HEK293T (cell line): ENCODE results near the gene DNAJC6.

Source experiments
- ARNT ChIP-seq: fragments of 450-650 bp; IDR thresholded peaks from 2 replicates; pipeline ENCODE4 v1.6.1; 2017; ENCODE audit warnings: mild to moderate bottlenecking
- BHLHE40 ChIP-seq: fragments of 450-650 bp; IDR thresholded peaks from 2 replicates; pipeline ENCODE4 v1.6.1; 2016; ENCODE audit warnings: mild to moderate bottlenecking, moderate library complexity, borderline replicate concordance
- ELF4 ChIP-seq: fragments of 450-650 bp; IDR thresholded peaks from 2 replicates; pipeline ENCODE4 v1.6.1; 2017; ENCODE audit warnings: antibody characterized with exemption
- FOXA1 ChIP-seq: fragments of 450-650 bp; IDR thresholded peaks from 2 replicates; pipeline ENCODE4 v1.6.1; 2016; ENCODE audit warnings: mild to moderate bottlenecking
- FOXK2 ChIP-seq: fragments of 450-650 bp; IDR thresholded peaks from 2 replicates; pipeline ENCODE4 v1.6.1; 2016; ENCODE audit warnings: mild to moderate bottlenecking
- FOXM1 ChIP-seq: fragments of 450-650 bp; IDR thresholded peaks from 2 replicates; pipeline ENCODE4 v1.6.1; 2017; ENCODE audit warnings: mild to moderate bottlenecking, borderline replicate concordance
- NFRKB ChIP-seq: fragments of 450-650 bp; IDR thresholded peaks from 2 replicates; pipeline ENCODE4 v1.6.1; 2016; ENCODE audit warnings: mild to moderate bottlenecking, moderate library complexity
- SUZ12 ChIP-seq: fragments of 450-650 bp; IDR thresholded peaks from 2 replicates; pipeline ENCODE4 v1.6.1; 2016; ENCODE audit warnings: mild to moderate bottlenecking
- TARDBP ChIP-seq: fragments of 450-650 bp; IDR thresholded peaks from 2 replicates; pipeline ENCODE4 v1.6.1; 2016
- TF ChIP-seq, protein P1 (sequence below): fragments of 450-650 bp; IDR thresholded peaks from 2 replicates; pipeline ENCODE4 v1.6.1; 2016

- no peak for TF ChIP-seq NFRKB
- no peak for TF ChIP-seq FOXA1
- TF ChIP-seq FOXK2, result no peak
- TF ChIP-seq, protein P1, sequence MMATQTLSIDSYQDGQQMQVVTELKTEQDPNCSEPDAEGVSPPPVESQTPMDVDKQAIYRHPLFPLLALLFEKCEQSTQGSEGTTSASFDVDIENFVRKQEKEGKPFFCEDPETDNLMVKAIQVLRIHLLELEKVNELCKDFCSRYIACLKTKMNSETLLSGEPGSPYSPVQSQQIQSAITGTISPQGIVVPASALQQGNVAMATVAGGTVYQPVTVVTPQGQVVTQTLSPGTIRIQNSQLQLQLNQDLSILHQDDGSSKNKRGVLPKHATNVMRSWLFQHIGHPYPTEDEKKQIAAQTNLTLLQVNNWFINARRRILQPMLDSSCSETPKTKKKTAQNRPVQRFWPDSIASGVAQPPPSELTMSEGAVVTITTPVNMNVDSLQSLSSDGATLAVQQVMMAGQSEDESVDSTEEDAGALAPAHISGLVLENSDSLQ, result no peak
- no peak for TF ChIP-seq BHLHE40
- no peak for TF ChIP-seq SUZ12
- no peak for TF ChIP-seq FOXM1
- TF ChIP-seq TARDBP, result no peak
- no peak for TF ChIP-seq ELF4
- no peak for TF ChIP-seq ARNT
Observed at GRCh38 chr1:65265651-65266351, 43.5 kb upstream of the DNAJC6 start.
